Measurements from ENCODE around the gene PNPLA5. TPM values are rescaled to one million over a fixed set of nuclear protein-coding genes. Genes with fewer than 3 reads are reported as not detected.

Gene PNPLA5
- total RNA-seq, 1 donor from 2014 or later = not detected

GRCh38 chr22:43923631-43924464 is 32.0 kb upstream of the PNPLA5 start, which contains the start of gene PNPLA3:
Gene PNPLA3 (plus strand): TSS chr22:43923805. CDS start chr22:43923912, 107 bp downstream.
- Mint-ChIP-seq H3K27ac (ENCODE audit: unreplicated experiment) (peak within 1 kb of the TSS; percentile 70), H3K4me1 (ENCODE audit: low read depth, unreplicated experiment) (peaks cover 11% of the 10 kb centered on the region), H3K27me3 (ENCODE audit: unreplicated experiment) (peaks cover 3% of the 10 kb centered on the region), H3K4me3 (ENCODE audit: unreplicated experiment) (peak within 1 kb of the TSS; percentile 83), H3K36me3 (ENCODE audit: unreplicated experiment) (no peaks in the 10 kb centered on the region), H3K9me3 (ENCODE audit: unreplicated experiment) (peaks cover 2% of the 10 kb centered on the region)
- DNase-seq = peak; percentile 98
- TF ChIP-seq CTCF (IDR thresholded peaks at IDR 0.05; ENCODE audit: partially characterized antibody, unreplicated experiment) = peak; percentile 27

- Mint-ChIP-seq H3K27me3 (ENCODE audit: unreplicated experiment) (peaks cover 4% of the 10 kb centered on the region), H3K4me1 (ENCODE audit: low read depth, unreplicated experiment) (peaks cover 11% of the 10 kb centered on the region), H3K27ac (ENCODE audit: unreplicated experiment) (peak overlapping the region; percentile 64), H3K4me3 (ENCODE audit: unreplicated experiment) (peak overlapping the region; percentile 79), H3K36me3 (ENCODE audit: unreplicated experiment) (no peaks in the 10 kb centered on the region), H3K9me3 (ENCODE audit: unreplicated experiment) (peaks cover 2% of the 10 kb centered on the region)
- no peak for DNase-seq
- TF ChIP-seq CTCF (IDR thresholded peaks at IDR 0.05; ENCODE audit: partially characterized antibody, unreplicated experiment) = no peak
These were observed 31.4 kb upstream of the PNPLA5 start for GRCh38 chr22:43923191-43923590.

- no peak for TF ChIP-seq CTCF (IDR thresholded peaks at IDR 0.05; ENCODE audit: partially characterized antibody, unreplicated experiment)
- no peaks in the 10 kb centered on the region for H3K36me3 Mint-ChIP-seq (ENCODE audit: unreplicated experiment)
- no peak for DNase-seq
- H3K27me3 Mint-ChIP-seq (ENCODE audit: unreplicated experiment) = peaks cover 6% of the 10 kb centered on the region
- peaks cover 2% of the 10 kb centered on the region for H3K9me3 Mint-ChIP-seq (ENCODE audit: unreplicated experiment)
- no peak overlapping the region for H3K27ac Mint-ChIP-seq (ENCODE audit: unreplicated experiment)
- H3K4me1 Mint-ChIP-seq (ENCODE audit: low read depth, unreplicated experiment) = peaks cover 11% of the 10 kb centered on the region
- no peak overlapping the region for H3K4me3 Mint-ChIP-seq (ENCODE audit: unreplicated experiment)
These were observed 30.3 kb upstream of the PNPLA5 start for GRCh38 chr22:43922123-43922522.

- no peak for TF ChIP-seq CTCF (IDR thresholded peaks at IDR 0.05; ENCODE audit: partially characterized antibody, unreplicated experiment)
- Mint-ChIP-seq H3K27ac (ENCODE audit: unreplicated experiment) (no peak overlapping the region), H3K9me3 (ENCODE audit: unreplicated experiment) (peaks cover 2% of the 10 kb centered on the region), H3K4me3 (ENCODE audit: unreplicated experiment) (no peak overlapping the region), H3K27me3 (ENCODE audit: unreplicated experiment) (peaks cover 8% of the 10 kb centered on the region), H3K36me3 (ENCODE audit: unreplicated experiment) (no peaks in the 10 kb centered on the region), H3K4me1 (ENCODE audit: low read depth, unreplicated experiment) (peaks cover 11% of the 10 kb centered on the region)
- no peak for DNase-seq
These were observed 29.6 kb upstream of the PNPLA5 start for GRCh38 chr22:43921370-43921769.
